ENCODE results near the gene AATK.
A peak's percentile ranks its signal among the peaks of the same experiment; 100 is the strongest.

AATK gene

DNA sequence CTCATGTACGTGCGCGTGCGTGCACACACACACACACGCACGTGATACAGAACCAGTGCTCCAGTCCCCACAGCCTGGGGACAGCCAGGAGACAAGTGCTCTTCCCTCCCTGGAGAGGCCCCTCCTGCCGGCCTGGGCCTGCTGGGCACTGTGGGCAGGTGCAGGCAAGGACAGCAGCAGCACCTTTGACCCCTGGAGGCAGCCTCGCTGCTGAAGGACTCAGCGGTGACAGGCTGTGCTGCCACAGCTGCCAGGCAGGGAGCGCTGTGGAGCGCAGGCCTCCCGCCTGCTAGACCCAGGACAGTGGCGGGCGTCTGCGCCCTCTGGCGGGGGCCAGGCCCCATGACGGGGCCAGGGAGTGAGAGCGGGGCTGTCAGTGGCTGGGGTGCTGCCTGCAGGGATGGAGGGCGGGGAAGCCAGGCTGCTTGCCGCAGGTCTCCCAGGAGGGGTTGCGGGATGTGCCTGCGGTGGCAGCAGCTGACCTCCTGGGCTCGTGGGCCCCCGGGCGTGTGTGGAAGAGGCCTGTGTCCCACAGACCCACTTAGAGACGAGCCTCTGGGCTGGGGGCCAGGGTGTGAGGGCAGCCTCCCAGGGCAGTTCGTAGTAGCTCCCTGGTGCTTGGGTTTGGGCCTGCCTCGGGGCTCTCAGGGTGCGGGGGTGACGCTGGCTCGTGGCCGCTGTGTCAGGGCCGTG lies 64.3 kb downstream of the AATK start:
- Histone ChIP-seq H3K36me3 (ENCODE audit: insufficient read depth, insufficient read length, low read length) (peaks cover 82% of the 10 kb centered on the region), H3K9me3 (ENCODE audit: insufficient read depth, low read length) (peaks cover 12% of the 10 kb centered on the region; the same call in 1 of the 2 replicates), H3K27me3 (ENCODE audit: insufficient read depth, insufficient read length) (no peaks in the 10 kb centered on the region), H3K4me3 (ENCODE audit: insufficient read length, low read depth) (no peak overlapping the region), H3K4me1 (ENCODE audit: insufficient read depth, insufficient read length) (peaks cover 21% of the 10 kb centered on the region), H3K9ac (ENCODE audit: insufficient read length, low read depth) (no peak overlapping the region)
- DNase-seq (ENCODE audit: low read depth, low spot score) = peak; percentile 49
- TF ChIP-seq ZNF274 (IDR thresholded peaks at IDR 0.05; ENCODE audit: low read depth, low read length) (no peak), SUZ12 (IDR thresholded peaks at IDR 0.05; ENCODE audit: extremely low read depth, insufficient read depth, insufficient read length) (no peak), YY1 (IDR thresholded peaks at IDR 0.05; ENCODE audit: insufficient read depth, insufficient read length) (no peak)

DNA sequence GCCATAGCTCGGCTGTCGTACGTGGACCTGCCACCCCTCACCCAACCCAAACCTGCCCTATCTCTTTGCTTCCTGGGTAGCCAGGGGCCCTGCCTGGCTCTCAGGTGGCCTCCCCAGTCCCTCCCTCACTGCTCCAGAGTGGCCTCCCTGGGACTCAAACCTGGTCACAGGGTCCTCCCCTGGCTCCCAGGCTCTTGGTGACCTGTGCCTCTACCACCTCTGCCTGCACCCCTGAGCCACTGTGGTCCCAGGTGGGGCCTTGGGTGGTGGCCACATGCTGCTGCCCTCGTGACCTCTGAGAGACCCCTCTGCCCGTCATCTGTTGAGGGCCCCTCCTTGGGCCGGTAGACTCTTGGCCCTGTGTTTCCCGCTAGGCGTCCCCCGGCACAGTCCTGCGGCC lies 65.4 kb downstream of the AATK start:
- H3K4me3 ChIP-seq (ENCODE audit: insufficient read length, low read depth) = no peak overlapping the region
- peaks cover 12% of the 10 kb centered on the region; the same call in 1 of the 2 replicates for H3K9me3 ChIP-seq (ENCODE audit: insufficient read depth, low read length)
- TF ChIP-seq SUZ12 (IDR thresholded peaks at IDR 0.05; ENCODE audit: extremely low read depth, insufficient read depth, insufficient read length) = no peak
- no peak for TF ChIP-seq YY1 (IDR thresholded peaks at IDR 0.05; ENCODE audit: insufficient read depth, insufficient read length)
- no peak for TF ChIP-seq ZNF274 (IDR thresholded peaks at IDR 0.05; ENCODE audit: low read depth, low read length)
- H3K4me1 ChIP-seq (ENCODE audit: insufficient read depth, insufficient read length) = peaks cover 27% of the 10 kb centered on the region
- no peak for DNase-seq (ENCODE audit: low read depth, low spot score)
- peaks cover 72% of the 10 kb centered on the region for H3K36me3 ChIP-seq (ENCODE audit: insufficient read depth, insufficient read length, low read length)
- no peak overlapping the region for H3K9ac ChIP-seq (ENCODE audit: insufficient read length, low read depth)
- no peaks in the 10 kb centered on the region for H3K27me3 ChIP-seq (ENCODE audit: insufficient read depth, insufficient read length)

DNA sequence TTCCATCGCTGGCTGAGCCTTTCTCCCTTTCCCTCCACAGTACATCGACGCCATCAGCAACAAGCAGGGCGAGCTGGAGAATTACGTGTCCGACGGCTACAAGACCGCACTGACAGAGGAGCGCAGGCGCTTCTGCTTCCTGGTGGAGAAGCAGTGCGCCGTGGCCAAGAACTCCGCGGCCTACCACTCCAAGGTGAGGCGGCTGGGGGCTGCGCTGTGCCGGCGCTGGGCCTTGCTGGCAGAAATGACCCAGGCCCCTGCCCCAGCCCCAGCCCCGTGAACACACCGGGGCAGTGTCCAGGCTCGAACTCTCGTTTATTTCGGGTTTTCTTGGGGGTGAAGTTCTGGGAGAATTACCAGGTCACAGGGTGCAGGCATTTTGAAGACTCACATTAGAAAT lies 66.1 kb downstream of the AATK start:
- Histone ChIP-seq H3K9ac (ENCODE audit: insufficient read length, low read depth) (no peak overlapping the region), H3K27me3 (ENCODE audit: insufficient read depth, insufficient read length) (no peaks in the 10 kb centered on the region), H3K36me3 (ENCODE audit: insufficient read depth, insufficient read length, low read length) (peaks cover 64% of the 10 kb centered on the region), H3K9me3 (ENCODE audit: insufficient read depth, low read length) (peaks cover 12% of the 10 kb centered on the region; the same call in 1 of the 2 replicates), H3K4me1 (ENCODE audit: insufficient read depth, insufficient read length) (peaks cover 33% of the 10 kb centered on the region), H3K4me3 (ENCODE audit: insufficient read length, low read depth) (no peak overlapping the region)
- no peak for TF ChIP-seq ZNF274 (IDR thresholded peaks at IDR 0.05; ENCODE audit: low read depth, low read length)
- TF ChIP-seq YY1 (IDR thresholded peaks at IDR 0.05; ENCODE audit: insufficient read depth, insufficient read length) = no peak
- no peak for TF ChIP-seq SUZ12 (IDR thresholded peaks at IDR 0.05; ENCODE audit: extremely low read depth, insufficient read depth, insufficient read length)
- DNase-seq (ENCODE audit: low read depth, low spot score) = no peak

DNA sequence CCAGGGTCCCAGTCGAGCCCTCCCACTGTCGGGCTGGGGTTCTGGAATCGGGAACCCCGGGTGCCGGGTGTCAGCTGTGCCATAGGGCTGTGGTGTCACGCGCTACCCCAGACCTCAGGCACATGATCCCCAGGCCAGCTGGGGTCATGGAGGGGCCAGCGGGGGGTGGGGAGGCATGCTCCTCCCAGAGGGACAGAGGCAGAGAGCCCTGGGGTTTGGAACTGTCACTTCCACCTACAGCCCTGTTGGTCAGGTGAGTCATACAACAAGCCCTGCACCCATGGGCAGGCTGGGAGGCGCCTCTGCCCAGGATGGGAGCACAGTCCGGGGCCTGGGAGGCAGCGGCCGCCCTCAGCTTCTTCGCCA lies 68.1 kb downstream of the AATK start:
- no peak for DNase-seq (ENCODE audit: low read depth, low spot score)
- no peak for TF ChIP-seq ZNF274 (IDR thresholded peaks at IDR 0.05; ENCODE audit: low read depth, low read length)
- Histone ChIP-seq H3K27me3 (ENCODE audit: insufficient read depth, insufficient read length) (no peaks in the 10 kb centered on the region), H3K4me1 (ENCODE audit: insufficient read depth, insufficient read length) (peaks cover 49% of the 10 kb centered on the region), H3K9me3 (ENCODE audit: insufficient read depth, low read length) (peaks cover 12% of the 10 kb centered on the region; the same call in 1 of the 2 replicates), H3K4me3 (ENCODE audit: insufficient read length, low read depth) (no peak overlapping the region), H3K9ac (ENCODE audit: insufficient read length, low read depth) (peak overlapping the region; percentile 69), H3K36me3 (ENCODE audit: insufficient read depth, insufficient read length, low read length) (peaks cover 49% of the 10 kb centered on the region)

DNA sequence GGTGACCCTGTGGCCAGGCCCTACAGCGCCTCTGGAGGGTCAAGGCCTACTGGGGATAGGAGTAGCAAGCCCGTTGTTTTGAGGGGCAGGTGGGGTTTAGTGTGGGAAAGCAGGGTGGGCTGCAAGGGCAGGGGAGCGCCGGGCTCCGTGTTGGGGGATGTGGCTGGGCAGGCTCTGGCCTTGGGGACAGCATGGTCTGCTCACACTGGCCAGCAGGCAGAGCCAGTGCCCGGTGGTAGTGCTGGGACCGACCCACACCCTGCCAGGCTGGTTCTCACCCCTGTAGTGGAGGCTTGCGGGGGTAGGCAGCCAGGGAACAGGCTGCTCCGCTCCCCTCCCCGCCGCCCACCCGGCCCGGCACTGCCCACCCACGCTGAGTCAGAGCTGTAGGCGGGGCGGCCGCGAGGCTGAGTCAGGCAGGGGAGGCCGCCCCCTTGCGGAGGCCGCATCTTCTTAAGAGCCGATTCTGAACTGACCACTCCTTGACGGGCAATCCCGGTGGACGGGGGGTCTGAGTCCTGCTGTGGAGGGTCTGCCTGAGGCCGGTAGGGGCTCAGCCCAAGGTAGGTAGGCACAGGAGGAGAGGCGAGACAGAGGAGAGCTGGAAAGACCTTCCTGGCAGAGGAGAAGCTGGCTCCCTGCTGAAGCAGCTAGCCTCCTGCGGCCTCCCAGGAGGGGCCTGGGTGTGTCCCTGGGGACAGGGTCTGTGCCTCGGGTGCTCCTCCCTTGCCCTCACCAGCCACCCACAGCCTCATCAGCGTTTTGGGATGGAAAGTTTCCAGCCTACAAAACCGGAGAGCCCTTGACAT lies 68.7 kb downstream of the AATK start:
- H3K27me3 ChIP-seq (ENCODE audit: insufficient read depth, insufficient read length) = no peaks in the 10 kb centered on the region
- TF ChIP-seq ZNF274 (IDR thresholded peaks at IDR 0.05; ENCODE audit: low read depth, low read length) (no peak), SUZ12 (IDR thresholded peaks at IDR 0.05; ENCODE audit: extremely low read depth, insufficient read depth, insufficient read length) (no peak), YY1 (IDR thresholded peaks at IDR 0.05; ENCODE audit: insufficient read depth, insufficient read length) (no peak)
- H3K9ac ChIP-seq (ENCODE audit: insufficient read length, low read depth) = peak overlapping the region; percentile 81
- no peak overlapping the region for H3K4me3 ChIP-seq (ENCODE audit: insufficient read length, low read depth)
- H3K9me3 ChIP-seq (ENCODE audit: insufficient read depth, low read length) = peaks cover 12% of the 10 kb centered on the region; the same call in 1 of the 2 replicates
- DNase-seq (ENCODE audit: low read depth, low spot score) = peak; percentile 27
- H3K4me1 ChIP-seq (ENCODE audit: insufficient read depth, insufficient read length) = peaks cover 52% of the 10 kb centered on the region
- peaks cover 44% of the 10 kb centered on the region for H3K36me3 ChIP-seq (ENCODE audit: insufficient read depth, insufficient read length, low read length)

DNA sequence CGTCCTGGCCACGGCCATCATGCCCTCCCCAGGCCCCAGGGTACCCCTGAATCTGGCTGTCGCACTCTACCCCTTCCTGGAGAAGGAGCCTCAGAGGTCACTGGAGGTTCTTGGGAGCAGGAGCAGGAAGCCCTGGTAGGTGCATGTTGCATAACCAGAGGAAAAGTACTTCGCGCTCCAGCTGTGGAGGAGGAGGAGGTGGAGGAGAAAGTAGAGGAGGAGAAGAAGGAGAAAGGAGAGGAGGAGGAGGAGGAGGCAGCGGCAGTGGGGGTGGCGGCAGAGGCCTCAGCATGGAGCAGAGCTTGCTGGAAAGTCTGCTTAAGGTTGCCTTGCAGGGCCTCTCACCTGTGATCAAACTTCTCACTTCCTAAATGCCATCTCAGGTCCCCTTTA lies 69.3 kb downstream of the AATK start:
- peaks cover 11% of the 10 kb centered on the region; the same call in 1 of the 2 replicates for H3K9me3 ChIP-seq (ENCODE audit: insufficient read depth, low read length)
- H3K9ac ChIP-seq (ENCODE audit: insufficient read length, low read depth) = peak overlapping the region; percentile 81
- peaks cover 42% of the 10 kb centered on the region for H3K36me3 ChIP-seq (ENCODE audit: insufficient read depth, insufficient read length, low read length)
- no peaks in the 10 kb centered on the region for H3K27me3 ChIP-seq (ENCODE audit: insufficient read depth, insufficient read length)
- no peak overlapping the region for H3K4me3 ChIP-seq (ENCODE audit: insufficient read length, low read depth)
- peaks cover 57% of the 10 kb centered on the region for H3K4me1 ChIP-seq (ENCODE audit: insufficient read depth, insufficient read length)
- no peak for TF ChIP-seq SUZ12 (IDR thresholded peaks at IDR 0.05; ENCODE audit: extremely low read depth, insufficient read depth, insufficient read length)
- no peak for DNase-seq (ENCODE audit: low read depth, low spot score)

DNA sequence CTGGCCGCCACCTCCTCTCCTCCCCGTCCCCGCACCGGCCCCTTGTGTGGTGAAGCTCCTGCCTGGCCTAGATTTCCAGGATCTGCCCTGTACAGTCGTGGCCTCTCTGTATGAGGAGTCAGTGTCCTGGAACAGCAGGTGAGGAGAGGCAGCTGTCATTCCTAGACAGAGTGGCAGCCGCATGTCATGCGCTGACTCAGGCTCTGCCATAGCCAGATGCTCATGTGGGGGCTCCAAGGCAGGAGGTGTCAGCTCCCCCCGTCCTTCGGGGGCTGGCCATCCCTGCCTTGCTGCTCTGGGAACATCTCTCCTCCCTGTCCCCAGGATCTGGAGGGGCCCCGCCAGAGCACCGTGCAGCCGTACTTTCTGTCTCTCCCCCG lies 70.6 kb downstream of the AATK start:
- H3K9me3 ChIP-seq (ENCODE audit: insufficient read depth, low read length) = no peaks in the 10 kb centered on the region
- H3K36me3 ChIP-seq (ENCODE audit: insufficient read depth, insufficient read length, low read length) = peaks cover 35% of the 10 kb centered on the region
- no peak overlapping the region for H3K4me3 ChIP-seq (ENCODE audit: insufficient read length, low read depth)
- H3K27me3 ChIP-seq (ENCODE audit: insufficient read depth, insufficient read length) = no peaks in the 10 kb centered on the region
- DNase-seq (ENCODE audit: low read depth, low spot score) = no peak
- TF ChIP-seq YY1 (IDR thresholded peaks at IDR 0.05; ENCODE audit: insufficient read depth, insufficient read length) = no peak
- peaks cover 64% of the 10 kb centered on the region for H3K4me1 ChIP-seq (ENCODE audit: insufficient read depth, insufficient read length)
- peak overlapping the region; percentile 77 for H3K9ac ChIP-seq (ENCODE audit: insufficient read length, low read depth)

All from NT2/D1 (cell line).